Natural killer cell treated with Interleukin-12 subunit alpha and Interleukin-12 subunit beta and Interleukin-15 and Interleukin-18, amount 100 ng/mL, for 72 hours (primary cell): ENCODE data around the gene LCNL1. TPM values are rescaled to one million over a fixed set of nuclear protein-coding genes. Genes with fewer than 3 reads are reported as not detected.
A peak's percentile ranks its signal among the peaks of the same experiment; 100 is the strongest.

Source experiments
- ATAC-seq, 2 donors: fragments of 150-1000 bp; cut with Tn5 transposase in 1 of 2; sonication (Bioruptor Pico), chemical (Tn5 transposase) in 1 of 2; 2 replicates each; pipeline ENCODE4 v1.10.0; 2021
- DNase-seq: peaks from one replicate; pipeline ENCODE4 v3.0.0; 2022; ENCODE audit warnings: low spot score
- H3K27ac Mint-ChIP-seq, 2 donors: 1 replicate in 1 of 2; 2 replicates in 1 of 2; pipeline ENCODE4 v1.8.0; 2022; ENCODE audit warnings: mixed read lengths in 2 of 2, mild to moderate bottlenecking in 1 of 2, moderate library complexity in 1 of 2
- H3K27me3 Mint-ChIP-seq, 2 donors: 1 replicate in 1 of 2; 2 replicates in 1 of 2; pipeline ENCODE4 v1.8.0; 2022; ENCODE audit warnings: mixed read lengths in 2 of 2
- H3K36me3 Mint-ChIP-seq: one replicate; pipeline ENCODE4 v1.8.0; 2022; ENCODE audit warnings: mixed read lengths
- H3K4me1 Mint-ChIP-seq, 2 donors: 1 replicate in 1 of 2; 2 replicates in 1 of 2; pipeline ENCODE4 v1.8.0; 2022; ENCODE audit warnings: low read depth in 2 of 2, mixed read lengths in 2 of 2, mild to moderate bottlenecking in 1 of 2
- H3K4me3 Mint-ChIP-seq: one replicate; pipeline ENCODE4 v1.8.0; 2022; ENCODE audit warnings: mixed read lengths
- H3K9me3 Mint-ChIP-seq: 2 replicates; pipeline ENCODE4 v1.8.0; 2022; ENCODE audit warnings: mixed read lengths
- total RNA-seq, 2 donors: library from RNA; stranded (reverse); gene quantifications; one replicate each; pipeline ENCODE4 v1.2.3, GENCODE V29; 2022

Gene LCNL1
- total RNA-seq, 2 donors from 2014 or later: 0.21 TPM; not detected in 1

- Mint-ChIP-seq H3K36me3 (no peaks in the 10 kb centered on the region), H3K4me3 (no peak overlapping the region), H3K9me3 (no peaks in the 10 kb centered on the region), H3K4me1 (no peaks in the 10 kb centered on the region), H3K27me3 (no peaks in the 10 kb centered on the region), H3K27ac (no peak overlapping the region)
- ATAC-seq (no peak), DNase-seq (no peak)
Measured at GRCh38 chr9:137015540-137015930, 32.7 kb downstream of the LCNL1 start.

- DNase-seq (no peak), ATAC-seq (no peak)
- Mint-ChIP-seq H3K4me3 (no peak overlapping the region), H3K9me3 (no peaks in the 10 kb centered on the region), H3K36me3 (no peaks in the 10 kb centered on the region), H3K4me1 (no peaks in the 10 kb centered on the region), H3K27ac (no peak overlapping the region), H3K27me3 (no peaks in the 10 kb centered on the region)
Measured at GRCh38 chr9:137015976-137016375, 33.2 kb downstream of the LCNL1 start.

GRCh38 chr9:137016436-137016835 is 33.6 kb downstream of the LCNL1 start:
- ATAC-seq: no peak
- no peaks in the 10 kb centered on the region for H3K36me3 Mint-ChIP-seq
- H3K27ac Mint-ChIP-seq: no peak overlapping the region
- H3K9me3 Mint-ChIP-seq: no peaks in the 10 kb centered on the region
- H3K4me3 Mint-ChIP-seq: no peak overlapping the region
- DNase-seq: no peak
- H3K4me1 Mint-ChIP-seq: no peaks in the 10 kb centered on the region
- H3K27me3 Mint-ChIP-seq: no peaks in the 10 kb centered on the region

GRCh38 chr9:137017071-137017470 is 34.3 kb downstream of the LCNL1 start:
- ATAC-seq: no peak
- Mint-ChIP-seq H3K4me1 (peaks cover 0 to 3% of the 10 kb centered on the region in 2 donors), H3K27ac (no peak overlapping the region), H3K27me3 (no peaks in the 10 kb centered on the region), H3K36me3 (no peaks in the 10 kb centered on the region), H3K4me3 (no peak overlapping the region), H3K9me3 (no peaks in the 10 kb centered on the region)
- no peak for DNase-seq

- Mint-ChIP-seq H3K4me1 (peaks cover 0 to 7% of the 10 kb centered on the region in 2 donors), H3K4me3 (no peak overlapping the region), H3K9me3 (no peaks in the 10 kb centered on the region), H3K27ac (no peak overlapping the region), H3K27me3 (no peaks in the 10 kb centered on the region), H3K36me3 (no peaks in the 10 kb centered on the region)
- ATAC-seq: no peak
- no peak for DNase-seq
Measured at GRCh38 chr9:137017791-137018497, 35.2 kb downstream of the LCNL1 start.

GRCh38 chr9:137018761-137019559 is 36.2 kb downstream of the LCNL1 start:
- DNase-seq: no peak
- no peaks in the 10 kb centered on the region for H3K9me3 Mint-ChIP-seq
- H3K27me3 Mint-ChIP-seq: no peaks in the 10 kb centered on the region
- ATAC-seq: no peak
- no peaks in the 10 kb centered on the region for H3K36me3 Mint-ChIP-seq
- no peak overlapping the region for H3K4me3 Mint-ChIP-seq
- H3K4me1 Mint-ChIP-seq: peaks cover 0 to 8% of the 10 kb centered on the region in 2 donors
- H3K27ac Mint-ChIP-seq: no peak overlapping the region

- Mint-ChIP-seq H3K4me1 (peaks cover 0 to 8% of the 10 kb centered on the region in 2 donors), H3K36me3 (no peaks in the 10 kb centered on the region), H3K4me3 (no peak overlapping the region), H3K27me3 (no peaks in the 10 kb centered on the region), H3K9me3 (no peaks in the 10 kb centered on the region), H3K27ac (no peak overlapping the region)
- DNase-seq (no peak), ATAC-seq (no peak)
Measured at GRCh38 chr9:137019891-137020683, 37.3 kb downstream of the LCNL1 start.

- H3K9me3 Mint-ChIP-seq: no peaks in the 10 kb centered on the region
- ATAC-seq (no peak), DNase-seq (no peak)
- H3K36me3 Mint-ChIP-seq: no peaks in the 10 kb centered on the region
- H3K4me3 Mint-ChIP-seq: no peak overlapping the region
- no peak overlapping the region for H3K27ac Mint-ChIP-seq
- H3K4me1 Mint-ChIP-seq: peaks cover 0 to 8% of the 10 kb centered on the region in 2 donors
- no peaks in the 10 kb centered on the region for H3K27me3 Mint-ChIP-seq
Measured at GRCh38 chr9:137020771-137021567, 38.2 kb downstream of the LCNL1 start.

GRCh38 chr9:137021568-137021978 is 38.8 kb downstream of the LCNL1 start:
- Mint-ChIP-seq H3K4me1 (peaks cover 0 to 8% of the 10 kb centered on the region in 2 donors), H3K27me3 (no peaks in the 10 kb centered on the region), H3K27ac (no peak overlapping the region), H3K36me3 (no peaks in the 10 kb centered on the region), H3K9me3 (no peaks in the 10 kb centered on the region), H3K4me3 (no peak overlapping the region)
- DNase-seq (no peak), ATAC-seq (no peak)

- DNase-seq: peak; percentile 85
- no peak overlapping the region for H3K27ac Mint-ChIP-seq
- peak; percentile 88 to 89 for ATAC-seq
- no peak overlapping the region for H3K4me3 Mint-ChIP-seq
- H3K36me3 Mint-ChIP-seq: no peaks in the 10 kb centered on the region
- no peaks in the 10 kb centered on the region for H3K27me3 Mint-ChIP-seq
- H3K4me1 Mint-ChIP-seq: peaks cover 0 to 10% of the 10 kb centered on the region in 2 donors
- no peaks in the 10 kb centered on the region for H3K9me3 Mint-ChIP-seq
Measured at GRCh38 chr9:137021979-137022661, 39.3 kb downstream of the LCNL1 start.

GRCh38 chr9:137022662-137023008 is 39.8 kb downstream of the LCNL1 start:
- ATAC-seq (no peak), DNase-seq (no peak)
- no peaks in the 10 kb centered on the region for H3K27me3 Mint-ChIP-seq
- H3K4me3 Mint-ChIP-seq: no peak overlapping the region
- no peaks in the 10 kb centered on the region for H3K36me3 Mint-ChIP-seq
- no peak overlapping the region for H3K27ac Mint-ChIP-seq
- H3K9me3 Mint-ChIP-seq: no peaks in the 10 kb centered on the region
- H3K4me1 Mint-ChIP-seq: peaks cover 0 to 12% of the 10 kb centered on the region in 2 donors

- peaks cover 0 to 12% of the 10 kb centered on the region in 2 donors for H3K4me1 Mint-ChIP-seq
- no peak overlapping the region for H3K27ac Mint-ChIP-seq
- DNase-seq: no peak
- H3K4me3 Mint-ChIP-seq: no peak overlapping the region
- no peak for ATAC-seq
- no peaks in the 10 kb centered on the region for H3K36me3 Mint-ChIP-seq
- H3K27me3 Mint-ChIP-seq: no peaks in the 10 kb centered on the region
- H3K9me3 Mint-ChIP-seq: no peaks in the 10 kb centered on the region
Measured at GRCh38 chr9:137023157-137023556, 40.4 kb downstream of the LCNL1 start.

- ATAC-seq: no peak
- Mint-ChIP-seq H3K9me3 (no peaks in the 10 kb centered on the region), H3K4me3 (no peak overlapping the region), H3K27me3 (no peaks in the 10 kb centered on the region), H3K27ac (no peak overlapping the region), H3K4me1 (peaks cover 0 to 12% of the 10 kb centered on the region in 2 donors), H3K36me3 (no peaks in the 10 kb centered on the region)
- no peak for DNase-seq
Measured at GRCh38 chr9:137023583-137023991, 40.8 kb downstream of the LCNL1 start.
